Measurements from ENCODE around the gene MRPS23.

The MRPS23 gene

GRCh38 chr17:57808882-57809281 lies 41.0 kb downstream of the MRPS23 start (continued):
- TF ChIP-seq ZNF768 (tag by site-specific recombination; IDR thresholded peaks at IDR 0.05) (no peak), ZBTB17 (tag by site-specific recombination; IDR thresholded peaks at IDR 0.05) (no peak), ZNF274 (IDR thresholded peaks at IDR 0.05; ENCODE audit: low read length) (no peak), ZNF274 (tag by site-specific recombination; IDR thresholded peaks at IDR 0.05; ENCODE audit: borderline replicate concordance) (no peak), ZNF785 (tag by site-specific recombination; IDR thresholded peaks at IDR 0.05) (no peak), ZNF341 (tag by site-specific recombination; IDR thresholded peaks at IDR 0.05; ENCODE audit: low read depth) (no peak), ZNF837 (tag by site-specific recombination; IDR thresholded peaks at IDR 0.05) (no peak), ZFHX2 (tag by site-specific recombination; conservative IDR thresholded peaks at IDR 0.05) (no peak), HOXA7 (CRISPR knock-in tag; IDR thresholded peaks at IDR 0.05; ENCODE audit: borderline replicate concordance) (no peak), ZNF560 (tag by site-specific recombination; IDR thresholded peaks at IDR 0.05; ENCODE audit: borderline replicate concordance) (no peak), ZNF248 (tag by site-specific recombination; IDR thresholded peaks at IDR 0.05) (no peak), SCRT2 (tag by site-specific recombination; IDR thresholded peaks at IDR 0.05) (no peak), ZNF202 (tag by site-specific recombination; IDR thresholded peaks at IDR 0.05; ENCODE audit: borderline replicate concordance) (no peak), ZNF155 (tag by site-specific recombination; IDR thresholded peaks at IDR 0.05) (no peak), ZNF701 (tag by site-specific recombination; IDR thresholded peaks at IDR 0.05) (no peak), ZNF214 (tag by site-specific recombination; IDR thresholded peaks at IDR 0.05; ENCODE audit: borderline replicate concordance) (no peak), ZNF26 (tag by site-specific recombination; IDR thresholded peaks at IDR 0.05) (no peak)

- ChIA-PET POLR2A (no interaction called here), CTCF (interaction anchor here (0.6 to 2.9 kb wide), 4 partner anchors 9 to 194 kb away, joined by 3 to 14 read pairs (median 4); no protein-coding TSS in a partner anchor)
- Histone ChIP-seq H3K4me3 (ENCODE audit: low read depth, low read length) (no peak overlapping the region), H3K4me1 (ENCODE audit: control insufficient read depth, insufficient read depth, low read length) (peaks cover 17% of the 10 kb centered on the region), H3K36me3 (ENCODE audit: control insufficient read depth in 2 of 2, insufficient read depth in 1 of 2, low read length in 2 of 2) (no peaks in the 10 kb centered on the region), H3K27ac (ENCODE audit: extremely low read depth, low read depth, low read length) (no peak overlapping the region), H3K9me3 (ENCODE audit: control insufficient read depth, insufficient read depth, low read depth, low read length) (no peaks in the 10 kb centered on the region)
- 0 out of 2 replicates have a peak, but pooled peaks have one; percentile 27 for TF ChIP-seq WT1 (tag by site-specific recombination; IDR thresholded peaks at IDR 0.05)
- TF ChIP-seq ZFP3 (tag by site-specific recombination; IDR thresholded peaks at IDR 0.05; ENCODE audit: low read depth) = peak; percentile 88
- no peak for TF ChIP-seq ZNF701 (tag by site-specific recombination; IDR thresholded peaks at IDR 0.05)
- TF ChIP-seq OSR2 (tag by site-specific recombination; IDR thresholded peaks at IDR 0.05) = 0 out of 2 replicates have a peak, but pooled peaks have one; percentile 49
- no peak for TF ChIP-seq ZNF692 (tag by site-specific recombination; IDR thresholded peaks at IDR 0.05)
- TF ChIP-seq ZNF571 (tag by site-specific recombination; IDR thresholded peaks at IDR 0.05) = no peak
- TF ChIP-seq PRDM6 (tag by site-specific recombination; IDR thresholded peaks at IDR 0.05) = no peak
- no peak for TF ChIP-seq ZNF248 (tag by site-specific recombination; IDR thresholded peaks at IDR 0.05)
- TF ChIP-seq ZNF341 (tag by site-specific recombination; IDR thresholded peaks at IDR 0.05; ENCODE audit: low read depth) = 0 out of 2 replicates have a peak, but pooled peaks have one; percentile 11
- TF ChIP-seq ZNF311 (tag by site-specific recombination; IDR thresholded peaks at IDR 0.05; ENCODE audit: borderline replicate concordance) = no peak
- no peak for TF ChIP-seq SP2 (tag by site-specific recombination; IDR thresholded peaks at IDR 0.05)
- peak; percentile 24; the same call in 1 of the 2 replicates for TF ChIP-seq PRDM10 (tag by site-specific recombination; IDR thresholded peaks at IDR 0.05)
- TF ChIP-seq ZNF629 (tag by site-specific recombination; IDR thresholded peaks at IDR 0.05) = 0 out of 2 replicates have a peak, but pooled peaks have one; percentile 20
- TF ChIP-seq IKZF3 (tag by site-specific recombination; IDR thresholded peaks at IDR 0.05) = no peak
- no peak for TF ChIP-seq HOXD13 (CRISPR knock-in tag; IDR thresholded peaks at IDR 0.05; ENCODE audit: borderline replicate concordance)
- TF ChIP-seq FEZF1 (tag by site-specific recombination; IDR thresholded peaks at IDR 0.05) = no peak
These were observed 43.5 kb downstream of the MRPS23 start for GRCh38 chr17:57806167-57806830.
